K562 (cell line): ENCODE data around the gene ULK3. TPM values are rescaled to one million over a fixed set of nuclear protein-coding genes. Genes with fewer than 3 reads are reported as not detected.

Source experiments
- CHAMP1 ChIP-seq: fragments of 450-650 bp; IDR thresholded peaks from 2 replicates; pipeline ENCODE4 v1.6.1; 2016; ENCODE audit warnings: mild to moderate bottlenecking
- EGR1 ChIP-seq: fragments of 450-650 bp; conservative IDR thresholded peaks from 2 replicates; pipeline ENCODE4 v1.6.1; 2017; ENCODE audit warnings: mild to moderate bottlenecking
- MAZ ChIP-seq, 2 experiments: fragments of 450-650 bp in 1 of 2; sonication (generic) in 1 of 2; formaldehyde crosslinking; IDR thresholded peaks in 1 of 2; conservative IDR thresholded peaks in 1 of 2; 2 replicates each; pipeline versions ENCODE4 v1.4.0 to v1.5.0; 2020; ENCODE audit warnings: mild to moderate bottlenecking in 1 of 2, missing genetic modification reagents in 1 of 2
- PHB2 ChIP-seq: fragments of 450-650 bp; IDR thresholded peaks from 2 replicates; pipeline ENCODE4 v1.6.1; 2017; ENCODE audit warnings: low read depth
- POLR2B ChIP-seq: fragments of 450-650 bp; IDR thresholded peaks from 2 replicates; pipeline ENCODE4 v1.6.1; 2018; ENCODE audit warnings: low read depth; ENCODE audit not compliant: partially characterized antibody
- PTRF ChIP-seq: fragments of 450-650 bp; IDR thresholded peaks from 2 replicates; pipeline ENCODE4 v1.6.1; 2016; ENCODE audit warnings: mild to moderate bottlenecking, missing genetic modification characterization, missing compliant biosample characterization
- TEAD1 ChIP-seq, 2 experiments: fragments of 450-650 bp in 1 of 2; sonication (generic) in 1 of 2; formaldehyde crosslinking; IDR thresholded peaks; 2 replicates each; pipeline versions ENCODE4 v1.4.0 to v1.8.0; 2020 to 2022; ENCODE audit warnings: mild to moderate bottlenecking in 2 of 2, missing genetic modification reagents in 1 of 2
- THRA ChIP-seq: fragments of 450-650 bp; IDR thresholded peaks from 2 replicates; pipeline ENCODE4 v1.6.1; 2017; ENCODE audit warnings: mild to moderate bottlenecking, moderate library complexity
- ZNF121 ChIP-seq: sonication (generic); formaldehyde crosslinking; conservative IDR thresholded peaks from 2 replicates; pipeline ENCODE4 v1.8.0; 2022; ENCODE audit warnings: missing genetic modification reagents
- ZNF263 ChIP-seq: sonication (generic); formaldehyde crosslinking; IDR thresholded peaks from 2 replicates; pipeline ENCODE4 v1.8.0; 2022; ENCODE audit warnings: mild to moderate bottlenecking, missing genetic modification reagents, borderline replicate concordance
- ZNF507 ChIP-seq: conservative IDR thresholded peaks from 2 replicates; pipeline ENCODE4 v1.6.1; 2017; ENCODE audit warnings: missing genetic modification characterization, missing compliant biosample characterization
- ZNF57 ChIP-seq: fragments of 450-650 bp; formaldehyde crosslinking; IDR thresholded peaks from 2 replicates; pipeline ENCODE4 v1.4.0; 2020; ENCODE audit warnings: mild to moderate bottlenecking, moderate library complexity
- polyA plus RNA-seq, 8 experiments: library from polyadenylated mRNA; depleted of rRNA in 4 of 8; stranded (reverse) in 5 of 8; unstranded in 3 of 8; fragments of >200 nt; fragmentation: Nextera tagmentation in 2 of 8; fragmentation: Illumina TruSeq in 1 of 8; extraction: Ambion mirVana in 2 of 8; extraction: Trizol in 1 of 8; gene quantifications; 2 replicates each; pipeline versions ENCODE4 v1.2.1 to v1.2.3, GENCODE V29; 2011 to 2014; ENCODE audit warnings: inconsistent platforms in 1 of 8, missing spikeins in 1 of 8
- total RNA-seq, 7 experiments: library from RNA; depleted of rRNA in 6 of 7; stranded (reverse); fragments of >200 nt in 6 of 7; fragmentation: Illumina TruSeq in 2 of 7; extraction: Trizol in 2 of 7; gene quantifications; 2 replicates each; pipeline versions ENCODE4 v1.2.1 to v1.2.3, GENCODE V29; 2011 to 2021; ENCODE audit warnings: low replicate concordance in 1 of 7
- TF ChIP-seq, protein P1 (sequence below): IDR thresholded peaks from 2 replicates; pipeline ENCODE4 v1.6.1; 2012; ENCODE audit warnings: low read depth, low read length, improper control_type of control experiment, borderline replicate concordance
- TF ChIP-seq, protein P2 (sequence below): fragments of 450-650 bp; IDR thresholded peaks from 2 replicates; pipeline ENCODE4 v1.6.1; 2018; ENCODE audit not compliant: partially characterized antibody
- TF ChIP-seq, protein P3 (sequence below): conservative IDR thresholded peaks from 2 replicates; pipeline ENCODE4 v1.6.1; 2011; ENCODE audit warnings: low read depth, mild to moderate bottlenecking, low read length; ENCODE audit not compliant: control insufficient read depth
- TF ChIP-seq, protein P4 (sequence below): fragments of 250-450 bp; sonication (Bioruptor Pico); IDR thresholded peaks from 2 replicates; pipeline ENCODE4 v1.8.0; 2021; ENCODE audit warnings: borderline replicate concordance, mild to moderate bottlenecking, moderate library complexity; ENCODE audit not compliant: poor library complexity, severe bottlenecking

Gene ULK3
- total and polyA plus RNA-seq, 9 of the 15 experiments (the other 6 are each of a cell fraction or from before 2014, with no cell fraction given): 0.68 to 68.0 (median 34.9) TPM

DNA sequence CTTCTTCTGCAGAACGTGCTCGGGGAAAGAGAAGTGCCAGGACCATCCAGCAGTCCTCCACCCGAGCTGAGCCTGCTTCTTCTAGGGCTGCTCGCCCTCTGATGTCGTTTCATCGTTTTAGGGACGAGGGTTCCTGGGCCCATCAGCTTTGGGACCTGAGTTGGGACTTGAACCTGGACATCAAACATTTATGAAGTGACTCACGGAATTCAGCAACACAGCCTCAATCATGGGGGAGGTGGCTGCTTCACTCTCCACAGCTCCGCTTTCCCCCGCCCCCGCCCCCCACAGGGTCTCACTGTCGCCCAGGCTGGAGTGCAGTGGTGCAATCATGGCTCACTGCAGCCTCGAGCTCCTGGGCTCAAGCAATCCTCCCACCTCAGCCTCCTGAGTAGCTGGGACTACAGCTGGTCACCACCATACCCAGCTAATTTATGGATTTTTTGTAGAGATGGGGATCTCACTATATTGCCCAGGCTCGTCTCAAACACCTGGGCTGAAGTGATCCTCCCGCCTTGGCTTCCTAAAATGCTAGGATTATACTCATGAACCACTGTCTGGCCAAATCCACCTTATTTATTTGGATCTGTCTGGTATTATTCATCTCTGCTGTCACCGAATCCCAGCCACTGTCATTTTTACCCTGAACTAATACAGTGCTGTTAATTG is 30.9 kb upstream of the ULK3 start (continued):
- TF ChIP-seq, protein P1, sequence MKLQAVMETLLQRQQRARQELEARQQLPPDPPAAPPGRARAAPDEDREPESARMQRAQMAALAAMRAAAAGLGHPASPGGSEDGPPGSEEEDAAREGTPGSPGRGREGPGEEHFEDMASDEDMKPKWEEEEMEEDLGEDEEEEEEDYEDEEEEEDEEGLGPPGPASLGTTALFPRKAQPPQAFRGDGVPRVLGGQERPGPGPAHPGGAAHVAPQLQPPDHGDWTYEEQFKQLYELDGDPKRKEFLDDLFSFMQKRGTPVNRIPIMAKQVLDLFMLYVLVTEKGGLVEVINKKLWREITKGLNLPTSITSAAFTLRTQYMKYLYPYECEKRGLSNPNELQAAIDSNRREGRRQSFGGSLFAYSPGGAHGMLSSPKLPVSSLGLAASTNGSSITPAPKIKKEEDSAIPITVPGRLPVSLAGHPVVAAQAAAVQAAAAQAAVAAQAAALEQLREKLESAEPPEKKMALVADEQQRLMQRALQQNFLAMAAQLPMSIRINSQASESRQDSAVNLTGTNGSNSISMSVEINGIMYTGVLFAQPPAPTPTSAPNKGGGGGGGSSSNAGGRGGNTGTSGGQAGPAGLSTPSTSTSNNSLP: no peak
- TF ChIP-seq ZNF507 (tag) (no peak), ZNF263 (peak; percentile 63), PHB2 (no peak), ZNF57 (CRISPR knock-in tag) (no peak), TEAD1 (CRISPR knock-in tag; IDR thresholded peaks at IDR 0.05) (no peak), POLR2B (no peak), MAZ (CRISPR knock-in tag; conservative IDR thresholded peaks at IDR 0.05 in 1 of 2, IDR thresholded peaks at IDR 0.05 in 1 of 2) (peak in 1 of 2 experiments; percentile 54; a peak in 2 of 4 replicates), CHAMP1 (no peak), PTRF (no peak), EGR1 (peak; percentile 73), ZNF121 (CRISPR knock-in tag) (peak; percentile 87), THRA (no peak)
- TF ChIP-seq, protein P2, sequence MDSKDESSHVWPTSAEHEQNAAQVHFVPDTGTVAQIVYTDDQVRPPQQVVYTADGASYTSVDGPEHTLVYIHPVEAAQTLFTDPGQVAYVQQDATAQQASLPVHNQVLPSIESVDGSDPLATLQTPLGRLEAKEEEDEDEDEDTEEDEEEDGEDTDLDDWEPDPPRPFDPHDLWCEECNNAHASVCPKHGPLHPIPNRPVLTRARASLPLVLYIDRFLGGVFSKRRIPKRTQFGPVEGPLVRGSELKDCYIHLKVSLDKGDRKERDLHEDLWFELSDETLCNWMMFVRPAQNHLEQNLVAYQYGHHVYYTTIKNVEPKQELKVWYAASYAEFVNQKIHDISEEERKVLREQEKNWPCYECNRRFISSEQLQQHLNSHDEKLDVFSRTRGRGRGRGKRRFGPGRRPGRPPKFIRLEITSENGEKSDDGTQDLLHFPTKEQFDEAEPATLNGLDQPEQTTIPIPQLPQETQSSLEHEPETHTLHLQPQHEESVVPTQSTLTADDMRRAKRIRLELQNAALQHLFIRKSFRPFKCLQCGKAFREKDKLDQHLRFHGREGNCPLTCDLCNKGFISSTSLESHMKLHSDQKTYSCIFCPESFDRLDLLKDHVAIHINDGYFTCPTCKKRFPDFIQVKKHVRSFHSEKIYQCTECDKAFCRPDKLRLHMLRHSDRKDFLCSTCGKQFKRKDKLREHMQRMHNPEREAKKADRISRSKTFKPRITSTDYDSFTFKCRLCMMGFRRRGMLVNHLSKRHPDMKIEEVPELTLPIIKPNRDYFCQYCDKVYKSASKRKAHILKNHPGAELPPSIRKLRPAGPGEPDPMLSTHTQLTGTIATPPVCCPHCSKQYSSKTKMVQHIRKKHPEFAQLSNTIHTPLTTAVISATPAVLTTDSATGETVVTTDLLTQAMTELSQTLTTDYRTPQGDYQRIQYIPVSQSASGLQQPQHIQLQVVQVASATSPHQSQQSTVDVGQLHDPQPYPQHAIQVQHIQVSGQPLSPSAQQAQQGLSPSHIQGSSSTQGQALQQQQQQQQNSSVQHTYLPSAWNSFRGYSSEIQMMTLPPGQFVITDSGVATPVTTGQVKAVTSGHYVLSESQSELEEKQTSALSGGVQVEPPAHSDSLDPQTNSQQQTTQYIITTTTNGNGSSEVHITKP: no peak
- TF ChIP-seq, protein P3, sequence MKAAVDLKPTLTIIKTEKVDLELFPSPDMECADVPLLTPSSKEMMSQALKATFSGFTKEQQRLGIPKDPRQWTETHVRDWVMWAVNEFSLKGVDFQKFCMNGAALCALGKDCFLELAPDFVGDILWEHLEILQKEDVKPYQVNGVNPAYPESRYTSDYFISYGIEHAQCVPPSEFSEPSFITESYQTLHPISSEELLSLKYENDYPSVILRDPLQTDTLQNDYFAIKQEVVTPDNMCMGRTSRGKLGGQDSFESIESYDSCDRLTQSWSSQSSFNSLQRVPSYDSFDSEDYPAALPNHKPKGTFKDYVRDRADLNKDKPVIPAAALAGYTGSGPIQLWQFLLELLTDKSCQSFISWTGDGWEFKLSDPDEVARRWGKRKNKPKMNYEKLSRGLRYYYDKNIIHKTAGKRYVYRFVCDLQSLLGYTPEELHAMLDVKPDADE: no peak
- TF ChIP-seq, protein P4, sequence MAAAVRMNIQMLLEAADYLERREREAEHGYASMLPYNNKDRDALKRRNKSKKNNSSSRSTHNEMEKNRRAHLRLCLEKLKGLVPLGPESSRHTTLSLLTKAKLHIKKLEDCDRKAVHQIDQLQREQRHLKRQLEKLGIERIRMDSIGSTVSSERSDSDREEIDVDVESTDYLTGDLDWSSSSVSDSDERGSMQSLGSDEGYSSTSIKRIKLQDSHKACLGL (CRISPR knock-in tag): no peak
